ENCODE measurements around the gene KCNG3.

GRCh38 chr2:42537493-42537892, 43.7 kb upstream of the KCNG3 start:
- TF ChIP-seq, protein P1, sequence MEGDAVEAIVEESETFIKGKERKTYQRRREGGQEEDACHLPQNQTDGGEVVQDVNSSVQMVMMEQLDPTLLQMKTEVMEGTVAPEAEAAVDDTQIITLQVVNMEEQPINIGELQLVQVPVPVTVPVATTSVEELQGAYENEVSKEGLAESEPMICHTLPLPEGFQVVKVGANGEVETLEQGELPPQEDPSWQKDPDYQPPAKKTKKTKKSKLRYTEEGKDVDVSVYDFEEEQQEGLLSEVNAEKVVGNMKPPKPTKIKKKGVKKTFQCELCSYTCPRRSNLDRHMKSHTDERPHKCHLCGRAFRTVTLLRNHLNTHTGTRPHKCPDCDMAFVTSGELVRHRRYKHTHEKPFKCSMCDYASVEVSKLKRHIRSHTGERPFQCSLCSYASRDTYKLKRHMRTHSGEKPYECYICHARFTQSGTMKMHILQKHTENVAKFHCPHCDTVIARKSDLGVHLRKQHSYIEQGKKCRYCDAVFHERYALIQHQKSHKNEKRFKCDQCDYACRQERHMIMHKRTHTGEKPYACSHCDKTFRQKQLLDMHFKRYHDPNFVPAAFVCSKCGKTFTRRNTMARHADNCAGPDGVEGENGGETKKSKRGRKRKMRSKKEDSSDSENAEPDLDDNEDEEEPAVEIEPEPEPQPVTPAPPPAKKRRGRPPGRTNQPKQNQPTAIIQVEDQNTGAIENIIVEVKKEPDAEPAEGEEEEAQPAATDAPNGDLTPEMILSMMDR (IDR thresholded peaks at IDR 0.05), result no peak
- no peak for TF ChIP-seq ZFX (IDR thresholded peaks at IDR 0.05; ENCODE audit: borderline replicate concordance)
